Endothelial cell of umbilical vein (primary cell): Measurements from ENCODE around the gene SLC22A23. TPM values are rescaled to one million over a fixed set of nuclear protein-coding genes. Genes with fewer than 3 reads are reported as not detected.

Experiments used
- BruUV-seq: library from RNA; stranded (reverse); fragments of 400-500 nt; replicated peaks from 2 replicates; lab custom pipeline; 2021; lab: Mats Ljungman, UMichigan
- CTCF ChIA-PET: fragments of 300-600, 350-600 bp; sonication (Branson Sonifier 250); formaldehyde crosslinking; loops from one replicate; lab custom pipeline; 2021; ENCODE audit warnings: antibody characterized with exemption, inconsistent platforms; lab: Charles Lee
- POLR2A ChIA-PET: fragments of 300-600, 350-600 bp; sonication (Branson Sonifier 250); formaldehyde crosslinking; loops from one replicate; lab custom pipeline; 2021; ENCODE audit warnings: antibody characterized with exemption, inconsistent platforms; lab: Charles Lee
- DNase-seq: peaks from one replicate; pipeline ENCODE4 v3.0.0-alpha.2; 2011; ENCODE audit warnings: low read depth, low spot score
- FAIRE-seq: peaks from 2 replicates; lab custom pipeline; 2011; peaks lifted over from hg19 to GRCh38; lab: Jason Lieb, UNC
- H2AFZ ChIP-seq: 2 replicates; pipeline ENCODE4 v1.6.0; 2012; ENCODE audit warnings: low read depth, low read length, control low read depth, inconsistent platforms
- H3K27ac ChIP-seq: 2 replicates; pipeline ENCODE4 v1.5.1; 2011; ENCODE audit warnings: low read depth, mild to moderate bottlenecking, control low read depth, low read length, moderate library complexity; ENCODE audit not compliant: insufficient read depth
- H3K27me3 ChIP-seq, 2 experiments: 2 replicates each; pipeline versions ENCODE4 v1.6.0 to v1.6.1; 2011; ENCODE audit warnings: low read length in 2 of 2, mixed read lengths in 1 of 2; ENCODE audit not compliant: control insufficient read depth in 2 of 2, insufficient read depth in 2 of 2
- H3K36me3 ChIP-seq, 2 experiments: 2 replicates in 1 of 2; 3 replicates in 1 of 2; pipeline ENCODE4 v1.5.1; 2011; ENCODE audit warnings: low read length in 2 of 2, mild to moderate bottlenecking in 1 of 2, moderate library complexity in 1 of 2; ENCODE audit not compliant: control insufficient read depth in 2 of 2, insufficient read depth in 2 of 2; ENCODE audit errors: extremely low read depth in 1 of 2
- H3K4me1 ChIP-seq: 3 replicates; pipeline ENCODE4 v1.5.1; 2011; ENCODE audit warnings: mild to moderate bottlenecking, low read length; ENCODE audit not compliant: control insufficient read depth, insufficient read depth; ENCODE audit errors: extremely low read depth
- H3K4me2 ChIP-seq: 2 replicates; pipeline ENCODE4 v1.6.1; 2011; ENCODE audit warnings: low read length, control low read depth, mixed read lengths; ENCODE audit not compliant: insufficient read depth
- H3K4me3 ChIP-seq, 3 experiments: fragments of 200-600 bp in 1 of 3; sonication (generic), shearing (Covaris generic) in 1 of 3; replicated peaks in 1 of 3; 2 replicates each; pipeline ENCODE4 v1.5.1; 2011 to 2016; ENCODE audit warnings: control low read depth in 3 of 3, low read length in 3 of 3, mild to moderate bottlenecking in 2 of 3, inconsistent platforms in 1 of 3, low read depth in 1 of 3, moderate library complexity in 1 of 3; ENCODE audit not compliant: insufficient read depth in 1 of 3
- H3K79me2 ChIP-seq: 2 replicates; pipeline ENCODE4 v1.6.0; 2012; ENCODE audit warnings: low read length, inconsistent platforms; ENCODE audit not compliant: control insufficient read depth, insufficient read depth
- H3K9ac ChIP-seq: replicated peaks from 2 replicates; pipeline ENCODE3; 2011; ENCODE audit warnings: low read length, control low read depth; ENCODE audit not compliant: insufficient read depth; ENCODE audit errors: extremely low read depth
- H3K9me1 ChIP-seq: replicated peaks from 3 replicates; pipeline ENCODE4 v1.6.0; 2011; ENCODE audit warnings: mild to moderate bottlenecking, low read length; ENCODE audit not compliant: control insufficient read depth, insufficient read depth; ENCODE audit errors: extremely low read depth
- H3K9me3 ChIP-seq: replicated peaks from 2 replicates; pipeline ENCODE4 v1.5.1; 2012; ENCODE audit warnings: low read length, inconsistent platforms; ENCODE audit not compliant: control insufficient read depth, insufficient read depth
- H4K20me1 ChIP-seq: replicated peaks from 2 replicates; pipeline ENCODE3; 2011; ENCODE audit warnings: mild to moderate bottlenecking, low read length; ENCODE audit not compliant: control insufficient read depth, insufficient read depth; ENCODE audit errors: extremely low read depth
- CTCF ChIP-seq, 2 donors: IDR thresholded peaks; 1 replicate in 1 of 2; 2 replicates in 1 of 2; pipeline ENCODE4 v1.5.1; 2011; ENCODE audit warnings: low read length in 2 of 2, mild to moderate bottlenecking in 2 of 2, moderate library complexity in 2 of 2, control low read depth in 1 of 2, inconsistent platforms in 1 of 2, low read depth in 1 of 2; ENCODE audit not compliant: insufficient read depth in 1 of 2; ENCODE audit errors: extremely low read depth in 1 of 2
- EZH2 ChIP-seq: IDR thresholded peaks from 2 replicates; pipeline ENCODE4 v1.6.1; 2012; ENCODE audit warnings: borderline replicate concordance, low read depth, mild to moderate bottlenecking, moderate library complexity, low read length, inconsistent platforms; ENCODE audit not compliant: severe bottlenecking
- GATA2 ChIP-seq: IDR thresholded peaks from 2 replicates; pipeline ENCODE4 v1.7.0; 2011; ENCODE audit warnings: low read depth, mild to moderate bottlenecking, moderate library complexity, mixed read lengths, low read length; ENCODE audit not compliant: insufficient read length, insufficient read depth
- JUN ChIP-seq: IDR thresholded peaks from 2 replicates; pipeline ENCODE4 v1.6.1; 2011; ENCODE audit warnings: borderline replicate concordance, low read depth; ENCODE audit not compliant: insufficient read length, insufficient read depth
- MAX ChIP-seq: IDR thresholded peaks from 2 replicates; pipeline ENCODE4 v1.6.1; 2011; ENCODE audit not compliant: insufficient read depth, insufficient read length
- MYC ChIP-seq: IDR thresholded peaks from one replicate; pipeline ENCODE4 v1.6.1; 2011; ENCODE audit warnings: mild to moderate bottlenecking, low read depth, low read length
- POLR2A ChIP-seq: IDR thresholded peaks from 2 replicates; pipeline ENCODE4 v1.6.1; 2012; ENCODE audit warnings: low read depth, mild to moderate bottlenecking, control low read depth, low read length
- POLR2AphosphoS5 ChIP-seq: IDR thresholded peaks from 2 replicates; pipeline ENCODE4 v1.6.1; 2012; ENCODE audit warnings: low read depth, mild to moderate bottlenecking, control low read depth, low read length, moderate library complexity; ENCODE audit not compliant: insufficient read depth
- dilution Hi-C: fragments of 300-500 bp; cut with MboI; formaldehyde crosslinking; loops from one replicate; pipeline ENCODE4 v1.15.0; 2019; ENCODE audit warnings: low sequenced_read_pairs; ENCODE audit not compliant: extremely low pct_ligation_motif_present
- intact Hi-C: fragments of 100-400 bp; cut with micrococcal nuclease; formaldehyde crosslinking; loops from one replicate; pipeline ENCODE4 v1.10.0; 2022
- polyA plus RNA-seq, 4 experiments: library from polyadenylated mRNA; depleted of rRNA in 3 of 4; stranded (reverse) in 3 of 4; unstranded in 1 of 4; fragments of >200 nt; gene quantifications; 2 replicates each; pipeline versions ENCODE4 v1.2.1 to v1.2.3, GENCODE V29; 2011 to 2012; ENCODE audit warnings: missing spikeins in 1 of 4
- total RNA-seq: library from RNA; stranded (reverse); gene quantifications from 2 replicates; pipeline ENCODE4 v1.2.3, GENCODE V29; 2021

Gene SLC22A23
- total and polyA plus RNA-seq, 2 donors (not counting 3 experiments of a cell fraction or from before 2014, with no cell fraction given): 4.2 to 14.3 TPM

- dilution Hi-C loops: no loop called here
- POLR2A ChIA-PET: interaction anchor here (0.6 kb wide), 1 partner anchor 26 kb away, joined by 3 read pairs; no protein-coding TSS in a partner anchor
These were observed 76.3 kb downstream of the SLC22A23 start for GRCh38 chr6:3380344-3381232.

More at GRCh38 chr6:3380344-3381232, 76.3 kb downstream of the SLC22A23 start:
- H3K4me1 ChIP-seq: peaks cover 3% of the 10 kb centered on the region
- H3K27me3 ChIP-seq: no peaks in the 10 kb centered on the region
- H4K20me1 ChIP-seq: no peaks in the 10 kb centered on the region
- no TSS peak for BruUV-seq
- TF ChIP-seq MAX: no peak
- no peak for TF ChIP-seq EZH2
- no peak for TF ChIP-seq JUN
- TF ChIP-seq CTCF (IDR thresholded peaks at IDR 0.05; ENCODE audit: extremely low read depth in 1 of 2, insufficient read depth in 1 of 2, low read depth in 1 of 2, low read length in 2 of 2): no peak
- TF ChIP-seq POLR2A: no peak
- no peak for TF ChIP-seq MYC
- no peak for TF ChIP-seq GATA2
- TF ChIP-seq POLR2AphosphoS5: no peak
- FAIRE-seq (peak; percentile 24), DNase-seq (no peak)
- no peak overlapping the region for H3K4me3 ChIP-seq
- no peak overlapping the region for H2AFZ ChIP-seq
- CTCF ChIA-PET: interaction anchor here (1.0 kb wide), 1 partner anchor 41 kb away, joined by 3 read pairs; no protein-coding TSS in a partner anchor
- H3K9me3 ChIP-seq: no peaks in the 10 kb centered on the region
- no peaks in the 10 kb centered on the region for H3K36me3 ChIP-seq
- intact Hi-C loops: no loop called here
- no peak overlapping the region for H3K27ac ChIP-seq
- H3K9me1 ChIP-seq: no peaks in the 10 kb centered on the region
- H3K9ac ChIP-seq: no peak overlapping the region
- H3K4me2 ChIP-seq: no peak overlapping the region
- H3K79me2 ChIP-seq: no peaks in the 10 kb centered on the region
